Femur (tissue), 1 donor: Measurements from ENCODE around the gene GMPR.

Experiments used
- DNase-seq: peaks from one replicate; pipeline ENCODE4 v3.0.0-alpha.2; 2017

The GMPR gene

DNA sequence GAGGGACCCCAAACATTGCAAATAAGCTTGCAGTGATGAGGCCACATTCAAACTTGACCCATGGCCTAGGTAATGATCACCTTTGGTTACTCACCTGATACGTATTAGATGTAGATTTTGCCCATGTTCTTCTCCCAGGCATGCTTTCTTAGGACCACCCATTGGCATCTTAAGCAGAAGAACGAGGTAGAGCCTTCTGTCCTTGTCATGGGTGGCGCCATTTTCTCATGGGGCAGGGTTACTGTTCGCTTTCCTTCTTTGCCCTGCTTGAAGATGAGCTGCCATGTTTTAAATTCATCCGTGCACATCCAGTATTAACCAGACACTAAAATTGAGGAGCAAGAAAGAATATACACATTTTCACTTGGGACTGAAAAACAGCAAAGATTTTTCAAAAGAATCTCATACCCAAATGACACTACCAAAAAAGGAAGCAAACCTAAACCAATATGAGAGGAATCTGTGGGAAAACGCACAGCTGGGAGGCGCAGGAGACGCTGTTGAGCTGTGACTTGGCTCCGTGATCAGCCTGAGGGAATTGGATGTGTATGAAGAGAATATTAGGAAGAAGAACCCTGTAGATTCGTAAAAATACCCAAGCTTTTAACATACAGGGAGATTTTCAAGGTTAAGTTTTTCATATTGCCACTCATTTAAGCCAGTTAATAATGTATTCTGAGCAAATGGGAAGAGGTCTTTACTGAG is 36.6 kb downstream of the GMPR start:
- no peak for DNase-seq

DNA sequence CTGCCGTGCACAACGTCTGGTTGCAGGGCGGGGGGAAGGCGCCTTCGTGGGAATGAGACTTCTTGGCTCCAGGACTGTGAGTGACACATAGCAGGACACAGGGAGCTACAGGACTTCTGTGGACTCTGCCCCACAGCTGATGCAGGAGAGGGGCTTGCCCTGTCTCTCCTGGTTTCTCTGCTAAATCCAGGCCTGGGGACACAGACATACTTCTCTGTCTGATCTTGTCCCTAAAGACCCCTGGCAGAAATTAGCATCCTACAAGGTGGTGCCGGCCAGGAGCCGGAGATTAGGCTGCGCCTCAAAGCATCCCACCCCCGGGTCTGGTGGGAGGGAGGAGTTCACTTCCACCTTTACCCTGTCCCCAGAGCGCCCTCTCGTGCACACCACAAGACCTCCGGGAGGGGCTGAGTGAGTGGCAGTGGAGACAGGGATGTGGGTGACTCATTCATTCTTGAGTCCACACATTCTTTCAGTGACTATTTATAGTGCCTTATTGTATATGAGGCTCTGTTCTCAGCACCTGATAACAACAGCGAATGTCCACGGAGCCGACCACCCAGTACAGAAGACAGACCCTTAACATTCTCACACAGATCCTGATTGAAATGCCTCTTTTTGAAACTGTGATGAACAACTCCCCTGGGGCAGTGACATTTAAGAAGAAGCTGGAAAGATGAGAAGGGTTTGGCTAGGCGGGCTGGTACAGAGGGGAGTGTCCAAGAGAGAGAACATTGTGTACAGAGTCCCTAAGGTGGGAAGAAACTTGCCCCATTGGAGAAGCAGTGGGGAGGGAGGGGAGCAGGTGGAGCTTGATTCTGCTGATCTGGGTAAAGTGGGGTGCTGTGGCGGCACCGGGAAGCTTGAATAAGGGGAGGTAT is 39.0 kb downstream of the GMPR start:
- DNase-seq = peak; percentile 70

DNA sequence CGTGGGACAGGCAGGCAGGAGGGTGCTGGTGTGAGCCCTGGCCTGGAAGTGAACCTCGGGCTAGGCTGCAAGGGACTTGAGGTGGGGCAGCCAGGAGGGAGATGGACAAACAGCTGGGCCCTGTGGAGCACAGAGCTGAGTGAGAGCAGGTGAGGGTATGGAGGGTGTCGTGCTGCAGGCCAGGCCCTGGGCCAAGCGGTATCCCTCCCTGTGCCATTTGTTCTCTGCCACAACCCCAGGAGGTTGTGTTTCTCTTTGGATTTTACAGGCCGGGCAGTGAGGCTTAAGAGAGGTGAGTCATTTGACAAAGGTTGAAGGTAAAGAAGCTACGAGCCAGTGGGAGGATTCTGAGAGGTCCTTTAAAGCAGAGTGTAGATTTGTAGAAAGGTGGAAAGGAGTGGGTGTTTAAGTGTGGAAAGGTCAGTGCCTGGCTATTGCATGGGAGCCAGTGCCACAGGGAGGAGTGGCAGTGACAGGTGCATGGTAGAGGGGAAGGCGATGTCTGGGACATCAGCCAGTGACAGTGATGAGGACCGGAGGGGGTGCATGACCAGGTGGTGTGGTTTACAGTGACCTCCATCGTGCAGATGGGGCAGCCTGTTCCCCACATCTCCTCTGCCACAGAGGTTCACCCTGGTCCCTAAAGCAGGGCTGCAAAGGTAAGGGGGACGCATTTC is 39.8 kb downstream of the GMPR start:
- peak; percentile 53 for DNase-seq

DNA sequence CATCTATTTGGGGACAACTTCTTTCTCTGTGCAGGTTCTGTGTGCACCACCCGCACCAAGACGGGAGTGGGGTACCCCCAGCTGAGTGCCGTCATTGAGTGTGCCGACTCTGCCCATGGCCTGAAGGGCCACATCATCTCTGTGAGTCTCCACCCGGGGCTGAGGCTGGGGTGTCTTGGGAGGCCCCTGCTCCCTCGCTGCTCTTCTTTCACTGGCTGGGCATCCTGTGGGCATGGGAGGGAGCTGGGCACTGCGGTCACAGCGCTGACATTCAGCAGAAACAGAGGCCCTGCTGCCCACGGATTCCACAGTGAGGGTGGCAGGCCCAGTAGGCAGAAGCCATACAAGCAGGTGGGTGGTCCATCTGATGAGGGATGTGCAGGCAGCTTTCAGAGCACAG is 40.4 kb downstream of the GMPR start:
- no peak for DNase-seq

DNA sequence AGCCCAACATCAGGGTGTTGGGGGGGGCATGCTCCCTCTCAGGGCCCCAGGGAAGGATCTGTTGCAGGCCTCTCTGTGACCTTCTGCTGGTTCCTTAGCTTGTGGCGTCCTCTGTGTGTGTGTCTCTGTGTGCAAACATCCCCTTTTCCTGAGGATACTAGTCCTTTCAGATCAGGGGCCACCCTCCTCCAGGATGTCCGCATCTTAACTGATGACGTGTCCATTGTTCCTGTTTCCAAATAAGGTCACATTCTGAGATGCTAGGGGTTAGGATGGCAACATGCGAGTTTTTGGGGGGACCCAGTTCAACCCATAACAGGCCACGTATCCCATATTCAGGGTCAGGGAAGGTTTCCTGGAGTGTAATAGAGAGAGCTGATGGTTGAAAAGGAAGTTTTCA is 40.9 kb downstream of the GMPR start:
- no peak for DNase-seq

DNA sequence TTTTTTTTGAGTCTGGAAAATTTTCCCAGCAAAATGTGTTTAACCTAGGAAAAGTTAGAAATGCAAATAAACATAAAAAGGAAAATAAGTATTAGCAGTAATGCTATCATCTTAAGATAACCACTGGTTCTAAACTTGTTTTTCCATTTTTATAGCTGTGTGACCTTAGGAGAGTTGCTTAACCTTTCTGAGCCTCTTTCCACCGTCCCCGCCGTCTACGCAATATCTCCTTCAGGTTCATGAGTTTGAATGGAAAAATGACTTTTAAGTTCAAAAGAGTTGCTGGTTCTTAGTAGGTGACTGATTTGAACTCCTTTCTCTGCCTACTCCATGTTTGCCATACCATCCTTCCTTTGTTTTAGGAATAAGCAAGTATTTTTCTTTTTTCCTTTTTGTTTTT is 44.0 kb downstream of the GMPR start:
- DNase-seq = no peak

DNA sequence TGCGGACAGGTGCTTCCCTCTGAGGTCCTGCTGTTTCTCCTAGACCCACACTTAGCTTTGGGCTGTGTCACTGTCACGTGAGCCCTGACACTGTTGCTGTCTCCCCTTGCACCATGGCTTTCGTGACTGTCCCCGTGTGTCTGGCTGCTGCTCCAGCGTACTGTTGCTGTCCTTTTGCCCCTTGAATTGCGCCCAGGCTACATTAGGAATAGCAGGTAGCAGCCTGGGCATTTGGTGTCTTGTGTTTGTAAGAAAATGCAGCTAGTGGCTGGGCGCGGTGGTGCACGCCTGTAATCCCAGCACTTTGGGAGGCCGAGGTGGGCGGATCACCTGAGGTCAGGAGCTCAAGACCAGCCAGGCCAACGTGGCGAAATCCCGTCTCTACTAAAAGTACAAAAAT is 46.1 kb downstream of the GMPR start:
- no peak for DNase-seq

DNA sequence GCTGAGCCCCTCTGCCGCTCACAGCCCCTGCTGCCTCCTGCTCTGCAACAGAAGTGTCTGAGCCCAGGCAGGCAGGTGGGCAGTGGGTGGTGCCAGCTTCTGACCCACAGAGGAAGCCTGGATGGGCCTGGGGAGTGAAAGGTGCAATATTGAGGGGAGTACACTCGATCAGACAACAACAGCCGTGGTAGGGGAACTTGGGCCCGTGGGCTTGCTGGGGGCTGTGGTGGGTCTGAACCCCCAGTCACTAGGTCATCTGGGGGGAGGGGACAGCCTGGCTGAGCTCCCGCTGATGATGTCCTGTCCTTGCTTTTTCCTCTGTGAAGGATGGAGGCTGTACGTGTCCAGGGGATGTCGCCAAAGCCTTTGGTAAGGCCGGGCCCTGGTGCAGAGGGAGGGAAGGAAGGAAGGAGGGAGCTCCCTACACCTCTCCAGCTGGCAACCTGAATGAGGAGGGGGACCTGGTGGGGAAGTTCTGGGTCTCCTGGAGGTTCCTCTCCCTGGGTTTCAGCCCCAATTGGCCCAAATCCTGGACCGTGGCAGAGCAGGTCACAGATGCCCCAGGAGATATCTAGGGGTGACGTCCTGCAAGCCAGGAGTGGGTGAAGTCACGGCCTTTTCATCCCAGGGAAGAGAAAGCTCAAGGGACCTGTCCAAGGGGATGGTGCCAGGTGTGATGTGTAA is 47.2 kb downstream of the GMPR start:
- no peak for DNase-seq

DNA sequence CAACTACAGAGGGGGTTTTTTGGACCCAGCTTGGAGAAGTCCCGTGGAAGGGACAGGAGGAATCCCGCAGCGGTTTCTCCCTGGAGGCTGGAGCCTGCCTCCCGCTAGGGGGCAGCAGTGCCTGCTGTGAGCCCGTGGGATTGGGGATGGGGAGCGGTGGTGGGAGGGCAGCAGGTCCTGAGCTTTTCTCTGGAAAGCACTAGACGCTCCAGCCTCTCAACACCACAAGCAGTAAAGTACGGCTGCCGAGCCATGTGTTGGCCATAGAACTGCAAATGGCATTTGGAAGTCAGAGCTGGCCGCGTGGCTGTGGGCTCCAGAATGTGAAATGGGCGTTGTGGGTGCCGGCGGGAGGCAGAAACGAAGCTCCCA is 47.8 kb downstream of the GMPR start:
- DNase-seq = no peak

DNA sequence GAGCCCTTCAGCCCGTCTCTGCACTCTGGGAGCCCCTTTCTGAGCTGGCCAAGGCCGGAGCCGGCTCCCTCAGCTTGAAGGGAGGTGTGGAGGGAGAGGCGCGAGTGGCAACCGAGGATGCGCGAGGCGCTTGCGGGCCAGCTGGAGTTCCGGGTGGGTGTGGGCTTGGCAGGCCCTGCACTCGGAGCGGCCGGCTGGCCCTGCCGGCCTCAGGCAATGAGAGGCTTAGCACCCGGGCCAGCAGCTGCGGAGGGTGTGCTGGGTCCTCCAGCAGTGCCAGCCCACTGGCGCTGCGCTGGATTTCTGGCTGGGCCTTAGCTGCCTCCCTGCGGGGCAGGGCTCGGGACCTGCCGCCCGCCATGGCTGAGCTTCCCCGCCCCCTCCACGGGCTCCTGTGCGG is 49.8 kb downstream of the GMPR start:
- no peak for DNase-seq

DNA sequence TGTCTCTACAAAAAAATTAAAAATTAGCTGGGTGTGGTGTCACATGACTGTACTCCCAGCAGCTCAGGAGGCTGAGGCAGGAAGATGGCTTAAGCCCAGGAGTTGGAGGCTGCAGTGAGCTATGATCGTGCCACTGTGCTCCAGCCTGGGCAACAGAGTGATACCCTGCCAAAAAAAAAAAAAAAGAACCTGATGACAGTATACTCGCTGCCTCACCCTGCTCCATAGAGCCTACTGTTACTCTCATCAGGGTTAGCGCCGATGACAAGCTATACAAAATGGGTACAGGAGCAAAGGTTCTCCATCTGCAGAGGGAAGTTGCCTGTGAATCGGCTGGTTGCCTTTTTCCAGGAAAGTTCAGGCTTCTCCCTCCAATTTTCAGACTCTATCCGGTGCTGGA is 53.4 kb downstream of the GMPR start:
- DNase-seq = no peak

DNA sequence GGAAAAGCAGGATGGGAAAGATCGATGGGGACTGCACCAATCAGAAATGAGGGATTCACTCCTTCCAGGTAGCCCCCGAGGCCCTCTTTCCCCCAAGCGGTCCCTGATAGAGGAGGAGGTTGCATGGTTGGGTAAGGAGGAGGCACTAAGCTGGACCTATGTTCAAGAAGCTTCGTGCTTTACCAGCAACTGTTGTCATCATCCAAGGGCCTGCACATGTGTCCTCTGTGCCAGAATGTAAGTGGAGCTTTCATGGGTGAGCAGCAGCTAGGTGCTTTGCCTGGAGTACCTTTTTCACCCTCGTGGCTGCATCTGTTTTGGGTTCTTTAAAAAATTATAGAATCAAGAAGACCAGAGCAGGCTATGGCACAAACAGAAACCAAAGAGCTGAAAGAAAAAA is 54.0 kb downstream of the GMPR start:
- no peak for DNase-seq

DNA sequence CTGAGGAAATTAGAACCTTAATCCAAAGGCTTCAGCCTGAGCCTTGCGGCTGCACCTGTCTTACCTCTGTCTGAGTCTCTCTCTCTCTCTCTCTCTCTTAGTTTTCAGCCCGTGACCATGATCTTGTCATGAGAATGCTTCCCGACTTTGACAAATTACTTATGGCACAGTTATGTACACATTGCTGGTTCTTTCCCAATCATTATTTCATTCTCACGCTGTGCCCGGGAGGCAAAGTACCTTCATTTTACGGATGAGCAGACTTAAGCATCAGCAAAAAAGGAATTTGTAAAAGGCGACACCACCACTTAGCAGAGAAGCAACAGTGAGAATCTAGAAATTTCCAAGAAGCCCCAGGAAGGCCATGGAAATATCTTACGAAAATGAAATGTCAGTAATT is 54.6 kb downstream of the GMPR start:
- DNase-seq = no peak

DNA sequence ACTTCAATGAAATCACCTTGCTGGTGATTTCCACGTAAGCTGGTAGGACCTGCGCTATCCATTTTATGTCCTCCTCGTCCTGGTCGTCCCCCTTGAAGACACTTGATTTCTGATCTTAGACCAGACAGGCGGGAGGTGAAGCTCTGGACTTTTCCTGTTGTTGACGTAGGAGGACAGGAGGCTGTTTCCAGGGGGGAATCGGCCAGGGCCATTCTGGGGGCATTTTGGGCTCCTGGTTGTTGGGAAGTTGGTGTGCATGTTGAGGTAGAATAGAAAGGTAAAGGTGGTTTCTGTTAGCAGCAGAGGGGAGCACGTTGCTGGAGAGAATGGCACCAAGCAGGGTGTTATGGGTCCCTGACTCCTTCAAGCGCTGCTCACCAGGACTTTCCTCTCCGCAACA is 56.0 kb downstream of the GMPR start:
- no peak for DNase-seq

DNA sequence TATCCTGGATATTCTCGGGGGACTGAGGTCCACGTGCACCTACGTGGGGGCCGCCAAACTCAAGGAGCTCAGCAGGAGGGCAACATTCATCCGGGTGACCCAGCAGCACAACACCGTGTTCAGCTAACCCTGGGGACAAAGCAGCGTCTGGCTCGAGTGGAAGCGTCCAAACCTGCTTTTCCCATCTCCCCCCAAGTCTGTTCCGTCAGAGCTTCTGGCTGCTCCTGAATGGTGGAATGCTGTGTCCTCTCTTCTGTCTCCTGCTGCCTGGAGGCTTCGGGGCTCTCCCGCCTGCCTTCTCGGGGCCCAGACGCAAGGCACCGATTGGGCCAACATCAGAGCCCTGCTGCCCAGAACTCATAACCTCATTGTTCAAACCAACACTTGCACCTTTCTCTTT is 56.7 kb downstream of the GMPR start:
- no peak for DNase-seq

DNA sequence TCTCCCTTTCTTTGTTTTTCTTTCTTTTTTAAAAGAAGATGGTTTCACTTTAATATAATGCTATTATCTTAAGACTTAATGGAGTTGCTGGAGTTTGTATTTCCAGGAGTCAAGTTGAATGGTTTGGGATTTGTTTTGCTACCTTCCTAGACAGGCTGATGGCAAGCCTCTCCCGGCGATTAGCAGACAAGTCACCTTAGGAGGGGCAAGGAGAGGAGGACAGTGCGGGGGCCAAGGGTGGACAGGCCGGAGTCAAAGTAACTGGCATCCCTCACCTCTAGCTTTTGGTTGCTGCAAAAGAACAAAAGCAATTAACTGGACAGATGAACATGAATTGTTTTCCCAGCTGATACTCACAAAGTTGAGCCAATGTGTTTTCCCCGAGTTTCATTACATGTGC is 57.1 kb downstream of the GMPR start:
- DNase-seq = no peak

DNA sequence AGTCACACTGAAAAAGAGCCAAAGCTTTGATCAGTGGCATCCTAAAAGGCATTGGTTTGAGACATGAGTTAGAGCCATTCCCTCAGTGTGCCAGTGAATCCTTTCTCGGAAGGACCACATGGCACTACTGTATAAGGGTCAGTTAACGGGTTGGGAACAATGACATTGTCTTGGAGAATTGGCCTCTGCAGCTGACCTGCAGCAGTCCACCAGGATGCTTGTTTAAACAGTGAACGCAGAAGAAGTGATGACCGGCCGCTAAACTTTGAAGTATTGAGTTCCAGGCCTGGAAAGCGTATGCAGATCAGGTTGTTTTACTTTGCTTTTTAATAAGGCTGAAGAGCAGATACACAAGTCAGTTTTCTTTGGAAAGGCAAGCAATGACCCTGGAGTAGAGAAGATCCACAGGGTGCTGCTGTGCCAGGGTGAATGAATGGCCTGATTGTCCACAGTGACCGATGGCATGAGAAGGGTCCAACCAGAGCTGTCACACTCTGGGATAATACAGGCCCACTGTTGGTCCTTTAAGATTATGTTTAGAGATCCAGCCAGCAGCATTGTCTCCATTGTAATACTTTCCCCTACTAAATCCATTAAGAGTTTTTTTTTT is 57.8 kb downstream of the GMPR start:
- no peak for DNase-seq

DNA sequence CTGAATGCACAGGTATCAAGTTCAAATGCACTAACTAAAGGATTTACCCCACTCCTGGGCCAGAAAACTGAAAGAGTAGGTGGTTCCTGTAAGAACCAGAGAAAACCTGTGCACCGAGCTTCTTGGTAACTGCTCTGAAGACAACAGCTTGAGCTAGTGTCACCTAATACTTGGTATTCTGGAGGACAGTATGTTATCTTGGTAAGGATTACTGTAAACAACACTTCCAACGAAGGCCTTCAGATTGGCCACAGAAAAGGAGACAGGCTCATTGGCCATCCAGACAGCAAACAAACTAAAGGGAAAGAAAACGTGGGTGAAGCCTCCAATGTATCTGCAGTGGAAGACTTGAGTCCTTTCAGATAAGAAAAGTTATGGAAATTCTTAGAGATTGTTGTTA is 61.5 kb downstream of the GMPR start:
- DNase-seq = no peak

DNA sequence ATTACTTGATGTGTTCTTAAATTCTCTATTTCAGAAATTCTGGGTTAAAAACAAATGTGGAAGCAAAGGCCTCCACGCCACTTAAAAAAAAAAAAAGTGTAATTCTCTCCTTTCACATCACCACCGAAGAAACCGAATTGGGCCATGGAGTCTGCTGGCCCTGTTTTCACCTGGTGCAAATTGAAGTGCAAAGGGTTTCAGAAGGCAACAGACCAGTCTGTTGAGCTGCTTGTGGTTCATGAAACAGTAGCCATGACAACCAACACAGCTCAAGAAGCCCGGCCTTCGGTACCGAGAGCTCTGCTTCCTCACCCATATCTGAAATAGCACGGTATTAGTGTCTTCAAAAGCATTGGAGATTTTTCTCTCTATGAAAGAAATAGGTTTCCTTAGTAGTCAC is 63.1 kb downstream of the GMPR start:
- no peak for DNase-seq

DNA sequence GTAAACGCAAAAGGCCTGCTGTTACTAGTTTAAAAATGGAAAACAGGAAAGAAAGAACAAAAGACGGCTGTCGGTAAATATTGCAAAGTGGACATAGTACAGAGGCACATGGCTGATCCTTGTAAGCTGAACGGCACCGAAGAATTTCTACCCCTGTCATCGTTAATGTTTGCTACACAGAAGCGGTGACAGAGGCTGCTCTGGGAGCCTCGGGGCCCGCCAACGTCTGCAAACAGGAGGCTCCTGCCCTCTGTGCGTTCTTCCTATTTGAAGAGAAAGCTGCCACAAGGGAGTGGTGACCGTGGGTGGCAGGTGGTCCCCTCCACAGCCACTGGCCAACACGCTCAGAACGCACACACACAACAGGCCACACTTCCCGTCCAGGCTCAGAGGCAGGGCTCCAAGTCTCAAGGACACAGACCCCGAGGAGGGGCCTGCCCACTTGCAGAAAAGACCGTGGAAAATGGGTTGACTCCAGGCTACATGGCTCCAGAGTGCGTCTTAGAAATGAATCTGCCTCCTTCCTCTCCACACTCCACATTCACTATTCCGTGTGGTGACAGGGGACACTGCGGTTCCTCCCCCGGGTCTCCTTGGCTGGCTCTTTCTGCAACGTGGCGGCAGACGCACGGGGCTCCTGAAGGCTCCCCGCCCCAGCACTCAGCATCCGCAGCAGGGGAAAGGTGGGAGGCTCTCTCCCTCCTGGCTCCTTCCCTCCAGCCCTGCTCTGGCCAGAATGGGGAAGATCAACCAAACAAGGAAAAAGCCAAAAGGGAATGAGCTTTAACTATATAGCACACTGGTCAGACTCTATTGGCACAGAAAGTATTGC is 64.5 kb downstream of the GMPR start:
- DNase-seq = no peak

DNA sequence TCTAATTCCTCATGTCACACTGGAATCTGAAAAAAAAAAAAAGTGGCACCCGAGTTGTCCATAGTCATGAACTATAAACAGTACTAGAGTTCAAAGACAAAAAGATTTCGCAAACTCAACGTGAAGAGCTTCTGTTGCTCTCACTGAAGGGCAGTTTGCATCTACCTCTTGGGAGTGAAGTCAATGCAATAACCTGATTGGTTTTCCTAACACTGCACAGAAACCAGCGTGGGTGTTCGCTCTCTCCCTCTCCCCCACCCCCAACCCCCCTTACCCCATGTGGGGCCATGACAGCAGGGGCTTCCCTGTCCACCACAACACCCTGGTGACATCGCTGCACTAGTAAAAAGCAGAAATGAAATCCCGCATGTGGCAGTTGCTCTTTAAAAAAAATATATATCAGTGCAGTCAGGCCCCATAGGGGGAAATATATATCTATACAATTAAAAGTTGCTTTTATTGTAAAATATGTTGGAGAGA is 66.9 kb downstream of the GMPR start:
- DNase-seq = no peak

DNA sequence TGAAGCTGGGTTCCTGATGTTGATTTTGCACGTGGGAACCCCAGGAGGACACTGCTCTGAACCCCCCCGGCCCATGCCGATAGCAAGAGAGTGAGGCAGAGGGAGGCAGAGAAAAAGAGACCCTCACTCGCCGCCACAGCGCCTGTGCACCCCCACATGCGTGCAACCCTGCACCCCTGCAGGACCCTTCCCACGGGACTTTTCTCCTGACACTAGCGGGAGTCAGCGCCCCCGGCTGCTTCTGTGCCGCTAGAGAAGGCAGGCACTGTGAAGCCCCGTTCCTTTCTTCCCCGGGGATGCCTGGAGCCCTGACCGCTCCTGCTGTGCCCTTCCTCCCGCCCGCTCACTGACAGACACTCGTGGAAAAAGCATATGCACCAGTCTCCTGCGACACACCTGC is 67.4 kb downstream of the GMPR start:
- DNase-seq = no peak
